Mesenteric fat pad (tissue), 1 donor: ENCODE measurements around the gene CTBP2. TPM values are rescaled to one million over a fixed set of nuclear protein-coding genes. Genes with fewer than 3 reads are reported as not detected.

Experiments used
- DNase-seq: peaks from one replicate; pipeline ENCODE4 v3.0.0-alpha.2; 2020; ENCODE audit warnings: low spot score
- microRNA-seq: library from miRNA; unstranded; fragments of <30 nt; microRNA quantifications from one replicate; pipeline ENCODE4 v1.2.0, GENCODE V29; 2020; ENCODE audit warnings: borderline number of aligned reads
- total RNA-seq: library from RNA; stranded (reverse); fragmentation: NEBNext Ultra II Directional; extraction: Animal tissue kit (Norgen Biotek cat#: 25700); gene quantifications from one replicate; pipeline ENCODE4 v1.2.1, GENCODE V29; 2021
- donor health status: DM: yes; HTN: yes; CAD: no.

The CTBP2 gene
- total RNA-seq, 1 donor from 2014 or later = 56.5 TPM

DNA sequence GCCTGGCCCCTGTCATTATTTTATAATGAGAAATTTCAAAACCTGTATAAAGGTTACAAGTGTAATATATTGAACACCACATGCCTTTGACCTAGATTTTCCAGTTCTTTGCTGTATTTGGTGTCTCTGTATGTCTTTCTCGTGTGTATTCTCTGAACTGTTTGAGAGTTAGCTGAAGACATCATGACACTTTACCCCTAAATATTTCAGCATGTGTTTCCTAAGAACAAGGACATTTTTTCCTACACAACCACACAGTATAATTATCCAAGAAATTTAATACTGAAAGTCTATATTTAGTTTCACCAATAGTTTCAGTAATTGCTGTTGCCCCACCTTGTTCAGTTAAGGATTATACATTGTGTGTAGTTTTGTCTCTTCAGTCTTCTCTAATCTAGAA is 203.6 kb downstream of the CTBP2 start:
- no peak for DNase-seq

DNA sequence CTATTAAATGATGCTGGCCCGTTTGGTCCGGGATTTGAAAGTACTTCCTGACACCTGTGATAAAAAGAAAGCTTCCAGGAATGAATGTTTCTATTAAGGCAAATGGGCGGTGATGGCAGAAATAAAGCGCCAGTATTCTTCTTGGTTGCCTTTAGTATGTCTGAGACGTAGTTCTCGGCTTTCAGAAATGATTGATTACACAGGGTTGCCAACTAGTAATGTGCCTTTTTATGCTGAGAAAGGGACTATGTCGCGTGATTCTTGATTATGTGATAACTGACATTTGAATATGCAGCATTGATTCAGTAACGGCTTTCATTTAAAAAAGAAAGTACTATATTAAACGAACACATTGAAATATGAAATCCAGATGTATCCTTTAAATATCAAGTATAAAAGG is 204.5 kb downstream of the CTBP2 start:
- DNase-seq = no peak

DNA sequence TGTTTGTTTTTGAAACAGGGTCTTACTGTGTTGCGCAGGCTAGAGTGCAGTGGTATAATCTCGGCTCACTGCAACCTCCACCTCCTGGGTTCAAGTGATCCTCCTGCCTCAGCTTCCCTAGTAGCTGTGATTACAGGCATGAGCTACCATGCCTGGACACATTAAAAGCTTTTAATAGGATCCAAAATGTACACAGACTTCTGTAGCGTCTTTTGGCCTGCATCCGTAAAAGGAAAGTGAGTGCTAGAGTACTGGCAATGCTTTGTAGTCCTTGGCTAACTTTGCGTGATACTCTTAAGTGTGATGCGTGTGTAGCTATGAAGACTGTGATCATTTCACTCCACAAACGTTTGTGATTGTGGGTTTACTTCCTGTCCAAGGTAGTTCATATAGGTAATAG is 205.1 kb downstream of the CTBP2 start:
- no peak for DNase-seq

DNA sequence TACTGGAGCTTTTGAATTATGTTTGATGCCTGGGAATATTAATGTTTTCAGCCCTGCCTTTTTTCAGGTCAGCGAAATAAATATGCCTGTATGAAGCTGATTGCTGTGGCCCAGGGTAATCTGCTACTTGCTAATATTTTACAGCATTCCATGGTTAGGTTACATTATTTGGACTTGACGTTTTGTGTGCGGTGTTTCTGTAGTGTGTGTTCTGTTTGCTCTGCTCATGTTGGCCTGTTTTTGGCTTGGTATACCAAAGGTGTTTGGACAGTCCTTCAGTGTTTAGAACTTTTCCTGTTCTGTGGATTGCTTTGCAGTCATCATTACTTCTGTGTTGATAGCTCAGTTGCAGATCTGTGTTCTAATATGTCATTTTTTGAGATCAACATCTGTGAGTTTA is 206.9 kb downstream of the CTBP2 start:
- DNase-seq = no peak

DNA sequence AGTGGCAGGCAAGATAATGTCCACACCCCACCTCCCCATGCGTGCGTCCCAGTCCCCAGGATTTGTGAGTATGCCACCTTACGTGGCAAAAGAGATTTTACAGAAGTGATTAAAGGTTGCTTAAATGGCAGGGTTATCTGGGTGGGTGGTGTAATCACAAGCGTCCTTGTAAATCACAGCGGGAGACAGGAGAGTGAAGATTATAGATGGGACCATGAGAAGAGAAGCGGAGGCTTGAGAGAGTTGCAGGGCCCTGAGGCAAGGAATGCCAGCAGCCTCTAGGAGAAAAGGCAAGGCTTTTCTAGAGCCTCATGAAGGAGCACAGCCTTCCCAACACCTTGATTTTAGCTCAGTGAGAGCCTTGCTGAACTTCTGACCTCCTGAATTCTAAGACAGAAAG is 208.2 kb downstream of the CTBP2 start:
- no peak for DNase-seq

DNA sequence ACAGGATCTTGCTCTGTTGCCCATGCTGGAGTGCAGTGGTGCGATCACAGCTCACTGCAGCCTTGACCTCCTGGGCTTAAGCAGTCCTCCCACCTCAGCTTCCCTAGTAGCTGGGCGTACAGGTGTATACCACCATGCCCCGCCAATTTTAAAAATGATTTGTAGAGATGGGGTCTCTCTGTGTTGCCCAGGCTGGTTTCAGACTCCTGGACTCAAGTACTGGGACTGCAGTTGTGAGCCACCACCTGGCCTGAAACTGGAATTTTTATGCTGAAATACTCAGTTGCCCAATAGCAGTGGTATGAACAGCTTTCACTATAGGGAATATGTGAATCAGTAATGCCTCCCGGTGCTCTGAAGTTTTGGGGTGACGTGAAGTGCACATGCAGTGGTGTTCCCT is 210.8 kb downstream of the CTBP2 start:
- no peak for DNase-seq

DNA sequence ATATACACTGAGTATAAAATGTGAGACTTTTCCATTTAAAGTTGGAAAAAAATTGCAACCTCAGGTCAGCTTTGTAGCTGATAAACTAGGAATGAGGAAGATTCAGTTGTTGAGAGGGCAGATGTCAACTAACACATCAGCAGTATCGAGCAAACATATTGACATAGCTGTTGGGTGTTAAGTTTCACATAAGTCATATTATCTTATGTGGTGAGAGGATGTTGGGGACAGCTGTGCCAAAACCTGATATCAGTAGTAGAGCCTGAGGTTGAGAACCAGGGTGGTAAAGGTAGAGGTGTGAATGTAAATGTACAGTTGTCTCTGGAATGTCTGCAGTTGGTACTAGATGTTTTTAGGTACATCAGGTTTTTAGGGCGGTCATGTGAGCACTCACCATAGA is 213.4 kb downstream of the CTBP2 start:
- no peak for DNase-seq

DNA sequence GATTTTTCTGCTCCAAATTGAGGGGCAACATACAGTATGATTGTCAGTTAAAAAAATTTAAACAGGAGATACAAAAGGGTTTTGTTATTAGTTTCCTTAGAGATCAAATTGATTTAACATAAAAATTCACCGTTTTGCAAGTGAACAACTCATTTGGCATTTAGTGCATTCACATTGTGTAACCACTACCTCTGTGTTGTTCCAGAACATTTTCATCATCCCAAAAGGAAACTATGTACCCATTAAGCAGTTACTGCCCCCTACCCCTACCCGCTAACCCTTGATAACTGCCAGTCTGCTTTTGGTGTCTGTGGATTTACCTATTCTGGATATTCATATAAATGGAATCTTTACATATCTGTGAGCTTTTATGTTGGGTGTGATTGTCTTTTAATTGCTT is 215.4 kb downstream of the CTBP2 start:
- no peak for DNase-seq

DNA sequence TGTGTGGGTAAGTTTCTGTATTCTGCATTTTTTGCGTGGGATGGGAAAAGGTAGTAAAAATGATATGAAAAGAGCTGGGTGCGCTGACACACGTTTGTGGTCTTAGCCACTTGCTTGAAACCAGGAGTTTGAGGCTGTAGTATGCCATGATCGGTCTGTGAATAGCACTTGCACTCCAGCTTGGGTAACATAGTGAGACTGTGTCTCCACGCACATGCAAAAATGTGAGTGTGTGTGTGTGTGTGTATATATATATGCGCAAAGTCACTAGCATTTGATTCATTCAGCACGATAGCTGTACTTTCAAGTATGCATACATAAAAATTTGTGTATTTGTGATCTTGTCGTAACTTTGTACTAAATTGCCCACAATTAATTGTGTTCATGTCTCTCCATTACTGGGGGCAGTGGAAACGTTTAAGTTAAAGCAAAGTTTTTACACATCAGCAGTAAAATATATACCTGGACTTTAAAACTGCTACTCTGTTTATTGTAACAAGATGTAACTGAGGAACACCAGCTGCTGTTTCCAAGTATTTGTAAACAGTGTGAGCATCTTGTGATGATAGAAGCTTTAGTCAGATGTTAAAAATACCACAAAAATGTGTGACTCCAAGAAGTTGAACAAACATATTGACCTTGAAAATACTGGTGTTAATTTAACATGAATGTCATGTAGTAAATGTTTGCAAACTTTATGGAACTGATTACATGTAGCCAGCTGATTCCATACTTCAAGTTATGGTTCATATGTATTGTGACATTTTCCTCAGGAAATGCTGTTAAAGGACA is 216.9 kb downstream of the CTBP2 start:
- no peak for DNase-seq

DNA sequence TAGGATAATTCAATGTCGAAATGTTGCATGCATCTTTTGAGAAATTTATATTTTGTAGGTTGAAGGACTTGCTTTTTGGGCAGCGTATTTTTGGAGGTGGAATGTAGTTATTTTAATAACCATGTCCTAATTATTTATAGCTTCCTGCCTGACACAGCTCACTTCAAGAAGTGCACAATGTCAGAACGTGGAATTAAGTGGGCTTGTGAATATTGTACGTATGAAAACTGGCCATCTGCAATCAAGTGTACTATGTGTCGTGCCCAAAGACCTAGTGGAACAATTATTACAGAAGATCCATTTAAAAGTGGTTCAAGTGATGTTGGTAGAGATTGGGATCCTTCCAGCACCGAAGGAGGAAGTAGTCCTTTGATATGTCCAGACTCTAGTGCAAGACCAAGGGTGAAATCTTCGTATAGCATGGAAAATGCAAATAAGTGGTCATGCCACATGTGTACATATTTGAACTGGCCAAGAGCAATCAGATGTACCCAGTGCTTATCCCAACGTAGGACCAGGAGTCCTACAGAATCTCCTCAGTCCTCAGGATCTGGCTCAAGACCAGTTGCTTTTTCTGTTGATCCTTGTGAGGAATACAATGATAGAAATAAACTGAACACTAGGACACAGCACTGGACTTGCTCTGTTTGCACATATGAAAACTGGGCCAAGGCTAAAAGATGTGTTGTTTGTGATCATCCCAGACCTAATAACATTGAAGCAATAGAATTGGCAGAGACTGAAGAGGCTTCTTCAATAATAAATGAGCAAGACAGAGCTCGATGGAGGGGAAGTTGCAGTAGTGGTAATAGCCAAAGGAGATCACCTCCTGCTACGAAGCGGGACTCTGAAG is 217.8 kb downstream of the CTBP2 start:
- DNase-seq = no peak

DNA sequence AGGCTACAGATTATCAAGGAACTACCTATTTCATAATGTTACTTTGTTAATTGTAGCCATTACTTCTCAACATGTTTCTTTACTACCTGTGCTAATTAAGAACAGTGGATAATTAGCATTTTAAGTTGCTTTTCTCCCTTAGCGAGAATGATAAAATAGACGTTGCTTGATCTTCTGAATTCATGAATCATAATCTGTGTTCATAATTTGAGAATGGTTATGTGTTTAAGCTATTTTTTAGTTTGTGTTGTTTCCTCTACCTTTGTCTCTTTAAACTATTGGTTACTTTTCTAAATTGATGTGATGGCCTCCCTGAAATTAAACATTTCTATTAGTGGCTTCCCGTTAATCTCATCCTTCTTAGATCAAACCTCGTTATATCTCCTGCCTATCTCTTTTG is 218.5 kb downstream of the CTBP2 start, which contains the start of gene ZRANB1:
Gene ZRANB1 (plus strand): TSS at position 301 of the 400 bp plus-strand sequence. CDS start 371 bp downstream, outside the sequence.
- DNase-seq = no peak

DNA sequence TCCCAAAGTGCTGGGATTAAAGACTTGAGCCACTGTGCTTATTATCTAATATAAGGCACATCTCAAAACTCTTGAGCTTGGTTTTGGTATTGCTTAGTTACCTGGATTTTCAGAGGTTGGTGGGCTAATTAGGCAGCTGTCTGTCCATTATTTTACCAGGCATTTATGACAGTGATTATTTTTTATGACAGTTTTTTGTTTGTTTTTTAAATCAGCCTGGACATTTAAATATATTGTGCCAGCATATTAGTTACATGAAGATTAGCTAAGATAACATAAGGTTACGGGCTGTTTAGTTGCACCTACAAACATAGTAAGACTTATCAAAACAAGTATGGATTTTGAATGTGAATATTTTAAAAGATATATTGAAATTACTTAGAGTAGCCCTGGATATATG is 221.1 kb downstream of the CTBP2 start:
- no peak for DNase-seq

DNA sequence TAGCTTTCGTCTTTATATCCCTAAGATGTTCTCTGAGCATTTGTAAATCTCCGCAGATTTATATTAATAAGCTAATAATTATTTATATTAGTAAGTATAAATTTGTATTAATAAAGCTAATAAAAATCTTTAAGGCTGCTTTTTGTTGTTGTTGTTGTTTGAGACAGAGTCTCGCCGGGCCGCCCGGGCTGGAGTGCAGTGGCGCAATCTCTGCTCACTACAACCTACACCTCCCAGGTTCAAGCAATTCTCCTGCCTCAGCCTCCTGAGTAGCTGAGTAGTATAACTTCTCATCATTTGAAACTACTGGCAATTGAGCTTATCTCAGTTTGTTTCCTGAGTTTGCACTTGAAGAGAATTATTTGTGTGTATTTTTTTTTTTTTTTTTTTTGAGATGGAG is 223.6 kb downstream of the CTBP2 start:
- DNase-seq = no peak

DNA sequence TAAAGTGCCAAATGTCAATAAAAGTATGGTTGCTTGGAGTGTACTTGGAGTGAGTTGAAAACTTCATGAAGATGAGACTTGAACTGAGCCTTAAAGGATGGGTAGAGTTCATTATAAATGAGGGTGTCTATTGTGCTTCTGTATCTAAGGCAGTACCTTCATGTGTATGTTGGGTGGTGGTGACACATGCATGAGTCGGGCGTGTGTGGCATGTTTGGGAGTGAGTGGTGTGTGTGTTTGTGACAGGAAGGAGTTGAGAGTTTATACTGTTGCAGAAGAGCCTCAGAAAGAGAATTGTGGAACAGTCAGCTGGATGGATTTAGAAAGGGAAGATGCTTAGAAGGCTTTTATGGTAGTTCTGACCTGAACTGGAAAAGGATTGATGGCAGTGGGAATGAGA is 224.4 kb downstream of the CTBP2 start:
- no peak for DNase-seq

Small RNAs within 50 kb of the gene (microRNA-seq; reads per million reads assigned to microRNA genes)
- not detected for gene MIR4296

Other genes starting within 250 kb of the CTBP2 start
- gene ZRANB1, start 218.4 kb downstream of the CTBP2 start, total RNA-seq = 28.0 TPM